DND-41 (cell line): Measurements from ENCODE around the gene IFT25.

Experiments used
- ATAC-seq: fragments of 200-7000 bp; cut with Tn5 transposase; 3 replicates; pipeline ENCODE4 v1.9.1; 2021; ENCODE audit warnings: low read depth; ENCODE audit not compliant: insufficient read depth
- DNase-seq: peaks from one replicate; pipeline ENCODE4 v3.0.0-alpha.2; 2020
- H2AFZ ChIP-seq: 2 replicates; pipeline ENCODE4 v1.6.0; 2012; ENCODE audit warnings: low read depth, low read length
- H3K27ac ChIP-seq: 2 replicates; pipeline ENCODE4 v1.5.1; 2012; ENCODE audit warnings: low read length, inconsistent platforms
- H3K27me3 ChIP-seq: fragments of 200-600 bp; sonication (generic); 2 replicates; pipeline ENCODE4 v1.6.0; 2012; ENCODE audit warnings: low read length, mild to moderate bottlenecking, inconsistent platforms; ENCODE audit not compliant: insufficient read depth, poor library complexity
- H3K36me3 ChIP-seq: 2 replicates; pipeline ENCODE4 v1.5.1; 2012; ENCODE audit warnings: low read length, inconsistent platforms; ENCODE audit not compliant: insufficient read depth
- H3K4me1 ChIP-seq: 2 replicates; pipeline ENCODE4 v1.5.1; 2012; ENCODE audit warnings: mild to moderate bottlenecking, low read length; ENCODE audit not compliant: insufficient read depth
- H3K4me2 ChIP-seq: 2 replicates; pipeline ENCODE4 v1.6.0; 2012; ENCODE audit warnings: mild to moderate bottlenecking, moderate library complexity, low read length, inconsistent platforms; ENCODE audit not compliant: insufficient read depth
- H3K4me3 ChIP-seq, 2 experiments: fragments of 200-600 bp in 1 of 2; shearing (Covaris generic) in 1 of 2; 2 replicates each; pipeline ENCODE4 v1.5.1; 2012 to 2016; ENCODE audit warnings: inconsistent platforms in 2 of 2, low read length in 2 of 2, mild to moderate bottlenecking in 2 of 2, low read depth in 1 of 2, moderate library complexity in 1 of 2
- H3K79me2 ChIP-seq: 2 replicates; pipeline ENCODE4 v1.6.0; 2012; ENCODE audit warnings: low read length, inconsistent platforms; ENCODE audit not compliant: insufficient read depth
- H3K9ac ChIP-seq: 2 replicates; pipeline ENCODE4 v1.6.0; 2012; ENCODE audit warnings: low read depth, mild to moderate bottlenecking, inconsistent platforms, low read length, moderate library complexity
- H3K9me3 ChIP-seq: 2 replicates; pipeline ENCODE4 v1.5.1; 2012; ENCODE audit warnings: low read length, moderate library complexity, mild to moderate bottlenecking, inconsistent platforms; ENCODE audit not compliant: insufficient read depth, severe bottlenecking
- H4K20me1 ChIP-seq: 2 replicates; pipeline ENCODE4 v1.6.0; 2012; ENCODE audit warnings: low read length; ENCODE audit not compliant: insufficient read depth
- CTCF ChIP-seq: IDR thresholded peaks from 2 replicates; pipeline ENCODE4 v1.5.1; 2012; ENCODE audit warnings: borderline replicate concordance, low read length, moderate library complexity, mild to moderate bottlenecking; ENCODE audit not compliant: poor library complexity, severe bottlenecking; ENCODE audit errors: extremely low read depth
- EZH2 ChIP-seq: IDR thresholded peaks from 3 replicates; pipeline ENCODE4 v1.6.1; 2012; ENCODE audit warnings: borderline replicate concordance, low read depth, mild to moderate bottlenecking, moderate library complexity, low read length, inconsistent platforms; ENCODE audit not compliant: severe bottlenecking

IFT25 gene

DNA sequence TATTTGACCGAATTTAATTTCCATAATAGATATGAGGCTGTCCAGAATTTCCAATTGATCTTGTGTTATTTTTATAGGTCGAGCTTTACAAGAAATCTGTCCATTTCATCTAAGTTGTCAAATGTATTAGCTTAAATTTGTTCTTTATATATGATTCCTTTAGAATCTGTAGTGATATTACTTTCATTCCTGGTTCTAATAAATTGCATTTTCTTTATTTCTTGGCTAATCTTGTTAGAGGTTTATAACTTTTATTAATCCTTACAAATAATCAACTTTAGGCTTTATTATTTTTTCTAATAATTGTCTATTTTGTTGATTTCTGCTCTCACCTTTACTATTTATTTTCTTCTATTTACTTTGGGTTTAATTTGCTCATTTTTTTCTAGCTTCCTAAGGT lies 14.0 kb downstream of the IFT25 start:
- H3K4me1 ChIP-seq = no peaks in the 10 kb centered on the region
- H2AFZ ChIP-seq = no peak overlapping the region
- no peaks in the 10 kb centered on the region for H4K20me1 ChIP-seq
- H3K4me3 ChIP-seq = no peak overlapping the region
- H3K4me2 ChIP-seq = no peak overlapping the region
- peaks cover 15% of the 10 kb centered on the region; the same call in 1 of the 2 replicates for H3K79me2 ChIP-seq
- DNase-seq (no peak), ATAC-seq (no peak)
- H3K27ac ChIP-seq = no peak overlapping the region
- H3K9me3 ChIP-seq = peaks cover 15% of the 10 kb centered on the region
- TF ChIP-seq CTCF = no peak
- no peak for TF ChIP-seq EZH2
- H3K36me3 ChIP-seq = peaks cover 70% of the 10 kb centered on the region
- H3K27me3 ChIP-seq = no peaks in the 10 kb centered on the region
- H3K9ac ChIP-seq = no peak overlapping the region

- H3K79me2 ChIP-seq = peaks cover 13% of the 10 kb centered on the region; the same call in 1 of the 2 replicates
- H3K9ac ChIP-seq = no peak overlapping the region
- no peak overlapping the region for H3K4me3 ChIP-seq
- no peaks in the 10 kb centered on the region for H3K4me1 ChIP-seq
- peaks cover 15% of the 10 kb centered on the region for H3K9me3 ChIP-seq
- no peaks in the 10 kb centered on the region for H4K20me1 ChIP-seq
- H3K27ac ChIP-seq = no peak overlapping the region
- peaks cover 69% of the 10 kb centered on the region for H3K36me3 ChIP-seq
- no peak overlapping the region for H3K4me2 ChIP-seq
- no peak for DNase-seq
- H2AFZ ChIP-seq = no peak overlapping the region
- TF ChIP-seq EZH2 = no peak
- TF ChIP-seq CTCF = no peak
- H3K27me3 ChIP-seq = no peaks in the 10 kb centered on the region
- ATAC-seq = no peak
These were observed 14.6 kb downstream of the IFT25 start for GRCh38 chr1:53930932-53931331.

- H3K4me1 ChIP-seq = no peaks in the 10 kb centered on the region
- H3K36me3 ChIP-seq = peaks cover 58% of the 10 kb centered on the region
- H3K4me3 ChIP-seq = no peak overlapping the region
- H4K20me1 ChIP-seq = no peaks in the 10 kb centered on the region
- no peak overlapping the region for H3K9ac ChIP-seq
- H3K27me3 ChIP-seq = no peaks in the 10 kb centered on the region
- peaks cover 5% of the 10 kb centered on the region; the same call in 1 of the 2 replicates for H3K79me2 ChIP-seq
- TF ChIP-seq EZH2 (no peak), CTCF (no peak)
- peaks cover 4% of the 10 kb centered on the region for H3K9me3 ChIP-seq
- H3K27ac ChIP-seq = no peak overlapping the region
- DNase-seq (no peak), ATAC-seq (no peak)
- no peak overlapping the region for H2AFZ ChIP-seq
- no peak overlapping the region for H3K4me2 ChIP-seq
These were observed 16.1 kb downstream of the IFT25 start for GRCh38 chr1:53929246-53929960.
